Activated CD4-positive, alpha-beta T cell treated with anti-CD3 and anti-CD28 coated beads, Interleukin-2, amount 10 ng/mL, durations not matched to agents 7 days and 5 days (primary cell): ENCODE measurements around the gene MIAT. TPM values are rescaled to one million over a fixed set of nuclear protein-coding genes. Genes with fewer than 3 reads are reported as not detected.

Experiments
- CTCF ChIA-PET: fragments of 350-600 bp; sonication (Branson Sonifier 250); formaldehyde crosslinking; loops from one replicate; lab custom pipeline; 2021; ENCODE audit warnings: antibody characterized with exemption; lab: Charles Lee
- POLR2A ChIA-PET: fragments of 350-600 bp; sonication (Branson Sonifier 250); formaldehyde crosslinking; loops from one replicate; lab custom pipeline; 2021; ENCODE audit warnings: antibody characterized with exemption; lab: Charles Lee
- DNase-seq: peaks from one replicate; pipeline ENCODE4 v3.0.0-alpha.2; 2020
- H3K27ac Mint-ChIP-seq: one replicate; pipeline ENCODE4 v1.8.0; 2021; ENCODE audit warnings: mild to moderate bottlenecking, moderate library complexity, mixed read lengths
- H3K27me3 Mint-ChIP-seq: one replicate; pipeline ENCODE4 v1.8.0; 2021; ENCODE audit warnings: mixed read lengths
- H3K36me3 Mint-ChIP-seq: one replicate; pipeline ENCODE4 v1.8.0; 2021; ENCODE audit warnings: low read depth, mixed read lengths
- H3K4me1 Mint-ChIP-seq: one replicate; pipeline ENCODE4 v1.8.0; 2021; ENCODE audit warnings: mixed read lengths
- H3K4me3 Mint-ChIP-seq: one replicate; pipeline ENCODE4 v1.8.0; 2021; ENCODE audit warnings: mild to moderate bottlenecking, moderate library complexity, mixed read lengths
- H3K9me3 Mint-ChIP-seq: one replicate; pipeline ENCODE4 v1.8.0; 2021; ENCODE audit warnings: mixed read lengths
- total RNA-seq, 2 experiments: library from RNA; stranded (reverse); gene quantifications; one replicate each; pipeline ENCODE4 v1.2.3, GENCODE V29; 2021

Gene MIAT
- total RNA-seq, 2 experiments from 2014 or later = 37.8 to 44.4 TPM

DNA sequence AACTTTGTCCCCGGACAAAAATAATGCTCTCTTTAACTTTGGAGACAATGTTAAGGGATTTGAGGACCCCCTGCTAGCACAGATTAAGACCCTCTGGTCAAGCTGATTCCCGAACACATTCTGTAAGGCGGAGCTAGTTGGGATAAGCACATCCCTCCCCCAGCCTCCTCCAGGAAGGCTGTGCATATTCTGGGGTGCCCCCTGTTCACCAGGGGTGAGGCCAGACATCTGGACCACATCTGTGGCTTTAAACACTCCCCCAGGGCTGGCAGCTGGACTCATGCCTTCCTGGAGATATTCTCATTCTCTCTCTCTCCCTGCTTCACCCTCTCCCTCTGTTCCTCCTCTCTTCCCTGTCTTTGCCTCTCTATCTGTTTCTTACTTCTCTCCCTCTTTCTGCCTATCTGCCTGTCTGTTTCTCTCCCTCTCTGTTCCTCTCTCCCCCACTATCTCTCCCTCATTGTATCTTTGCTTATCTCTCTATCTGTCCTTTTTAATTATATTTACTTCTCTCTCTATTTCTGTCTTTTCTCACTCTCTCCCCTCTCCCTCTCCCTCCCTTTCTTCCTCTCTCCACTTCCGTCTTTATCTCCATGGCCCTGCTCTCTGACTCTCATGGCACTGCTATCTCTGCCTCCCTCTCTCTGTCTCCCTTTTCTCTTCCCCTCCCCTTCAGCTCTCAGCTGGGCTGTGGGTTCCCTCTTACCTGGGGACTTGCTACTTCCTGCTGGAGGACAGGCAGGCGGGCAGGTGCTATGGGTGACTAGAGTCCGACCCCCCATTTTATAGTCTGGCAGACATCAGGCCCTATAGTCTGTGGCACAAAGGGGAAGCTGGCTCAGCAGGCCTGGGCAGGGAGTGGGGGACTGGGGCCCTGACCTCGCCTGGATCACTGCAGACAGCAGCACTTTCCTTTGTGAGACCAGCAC is 39.9 kb upstream of the MIAT start, which contains the start of gene CRYBB1:
TSS of gene CRYBB1 (minus strand) at position 757 of the 929 bp plus-strand sequence. CDS start 1,708 bp downstream, outside the sequence.
- H3K36me3 Mint-ChIP-seq = no peaks in the 10 kb centered on the region
- H3K9me3 Mint-ChIP-seq = no peaks in the 10 kb centered on the region
- peak within 1 kb of the TSS; percentile 54 for H3K27ac Mint-ChIP-seq
- POLR2A ChIA-PET = no interaction called here
- H3K4me1 Mint-ChIP-seq = peaks cover 18% of the 10 kb centered on the region
- CTCF ChIA-PET = no interaction called here
- no peak within 1 kb of the TSS for H3K4me3 Mint-ChIP-seq
- no peak for DNase-seq
- H3K27me3 Mint-ChIP-seq = peaks cover 12% of the 10 kb centered on the region

- Mint-ChIP-seq H3K9me3 (no peaks in the 10 kb centered on the region), H3K36me3 (no peaks in the 10 kb centered on the region), H3K27me3 (peaks cover 11% of the 10 kb centered on the region), H3K4me1 (peaks cover 16% of the 10 kb centered on the region), H3K27ac (no peak overlapping the region), H3K4me3 (no peak overlapping the region)
- ChIA-PET POLR2A (no interaction called here), CTCF (no interaction called here)
- DNase-seq = no peak
Measured at GRCh38 chr22:26618455-26618854, 38.9 kb upstream of the MIAT start.

- Mint-ChIP-seq H3K4me3 (no peak overlapping the region), H3K4me1 (peaks cover 16% of the 10 kb centered on the region), H3K27me3 (peaks cover 3% of the 10 kb centered on the region), H3K27ac (no peak overlapping the region), H3K36me3 (peaks cover 1% of the 10 kb centered on the region), H3K9me3 (peaks cover 4% of the 10 kb centered on the region)
- ChIA-PET CTCF (no interaction called here), POLR2A (no interaction called here)
- DNase-seq = no peak
Measured at GRCh38 chr22:26619510-26619909, 37.9 kb upstream of the MIAT start.

- Mint-ChIP-seq H3K4me3 (no peak overlapping the region), H3K27ac (no peak overlapping the region), H3K4me1 (peaks cover 14% of the 10 kb centered on the region), H3K36me3 (peaks cover 1% of the 10 kb centered on the region), H3K27me3 (peaks cover 3% of the 10 kb centered on the region), H3K9me3 (peaks cover 7% of the 10 kb centered on the region)
- POLR2A ChIA-PET = no interaction called here
- DNase-seq = no peak
- CTCF ChIA-PET = interaction anchor here (0.6 kb wide), 1 partner anchor 1168 kb away, joined by 6 read pairs; no protein-coding TSS in a partner anchor
Measured at GRCh38 chr22:26620197-26620596, 37.2 kb upstream of the MIAT start.

DNA sequence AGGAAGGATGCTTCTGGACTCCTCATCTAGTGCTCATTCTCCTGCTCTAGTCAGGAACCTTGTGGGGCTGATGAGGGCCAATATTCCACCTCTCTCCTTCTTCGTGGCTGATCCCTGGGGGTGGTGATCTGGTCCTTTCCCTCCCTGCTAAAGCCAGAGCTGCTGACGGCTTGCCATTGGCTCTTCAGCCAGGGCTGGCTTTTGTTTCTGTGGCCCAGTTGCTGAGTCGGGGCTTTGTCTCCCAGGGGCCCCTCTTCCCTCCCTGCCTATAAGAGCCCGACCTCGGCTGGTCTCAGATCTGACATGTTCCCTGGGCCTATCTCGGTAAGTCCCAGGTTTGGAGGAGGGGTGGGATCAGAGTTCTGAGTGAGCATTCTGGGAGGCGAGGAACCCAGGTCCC is 35.7 kb upstream of the MIAT start, which contains the start of gene CRYBA4:
TSS of gene CRYBA4 (plus strand) at position 301 of the 400 bp plus-strand sequence. CDS start 634 bp downstream, outside the sequence.
- no peak for DNase-seq
- H3K27me3 Mint-ChIP-seq = peaks cover 3% of the 10 kb centered on the region
- POLR2A ChIA-PET = no interaction called here
- peaks cover 10% of the 10 kb centered on the region for H3K4me1 Mint-ChIP-seq
- no peak within 1 kb of the TSS for H3K4me3 Mint-ChIP-seq
- no peak within 1 kb of the TSS for H3K27ac Mint-ChIP-seq
- H3K9me3 Mint-ChIP-seq = peaks cover 7% of the 10 kb centered on the region
- H3K36me3 Mint-ChIP-seq = peaks cover 1% of the 10 kb centered on the region
- CTCF ChIA-PET = interaction anchor here (0.6 to 1.2 kb wide), 2 partner anchors 43 to 156 kb away, joined by 3 read pairs; no protein-coding TSS in a partner anchor

DNA sequence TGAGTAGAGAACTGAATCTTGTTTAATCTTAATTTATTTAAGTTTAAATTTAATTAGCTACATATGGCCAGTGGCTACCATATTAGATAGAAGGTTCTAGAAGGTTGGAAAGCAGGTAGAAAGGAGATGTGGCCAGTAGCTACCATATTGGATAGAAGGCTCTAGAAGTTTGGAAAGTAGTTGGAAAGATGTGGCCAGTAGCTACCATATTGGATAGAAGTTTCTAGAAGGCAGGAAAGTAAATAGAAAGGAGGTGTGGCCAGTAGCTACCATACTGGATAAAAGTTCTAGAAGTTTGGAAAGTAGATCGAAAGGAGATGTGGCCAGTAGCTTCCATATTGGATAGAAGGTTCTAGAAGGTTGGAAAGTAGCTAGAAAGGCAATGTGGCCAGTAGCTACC is 33.4 kb upstream of the MIAT start:
- peaks cover 9% of the 10 kb centered on the region for H3K4me1 Mint-ChIP-seq
- CTCF ChIA-PET = interaction anchor here (0.5 to 1.8 kb wide), 5 partner anchors 9 to 32 kb away, joined by 3 to 6 read pairs (median 3); no protein-coding TSS in a partner anchor
- H3K36me3 Mint-ChIP-seq = peaks cover 1% of the 10 kb centered on the region
- no peaks in the 10 kb centered on the region for H3K27me3 Mint-ChIP-seq
- H3K4me3 Mint-ChIP-seq = no peak overlapping the region
- H3K9me3 Mint-ChIP-seq = peaks cover 7% of the 10 kb centered on the region
- POLR2A ChIA-PET = no interaction called here
- DNase-seq = no peak
- H3K27ac Mint-ChIP-seq = no peak overlapping the region

DNA sequence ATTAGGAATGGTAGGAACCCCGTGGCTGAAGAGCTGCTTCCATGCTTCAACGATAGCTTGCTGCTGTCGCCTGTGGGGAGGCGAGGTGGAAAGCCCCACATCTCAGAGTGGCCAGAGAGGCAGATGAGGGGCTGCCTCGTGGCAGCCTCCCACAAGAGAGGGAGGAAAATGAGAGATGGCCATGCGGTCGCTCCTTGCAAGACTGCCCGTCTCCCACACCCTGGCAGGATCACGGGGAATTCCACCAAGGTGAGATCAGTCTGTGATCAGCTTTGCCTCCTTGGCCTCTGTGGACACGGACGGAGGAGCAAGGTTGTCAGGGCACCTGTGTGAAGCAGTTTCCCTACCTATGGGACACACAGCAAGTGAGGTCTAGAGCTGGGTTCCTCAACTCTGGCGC is 32.6 kb upstream of the MIAT start:
- Mint-ChIP-seq H3K4me1 (peaks cover 9% of the 10 kb centered on the region), H3K27me3 (no peaks in the 10 kb centered on the region)
- POLR2A ChIA-PET = no interaction called here

GRCh38 chr22:26629988-26630761 is 27.2 kb upstream of the MIAT start:
- ChIA-PET POLR2A (no interaction called here), CTCF (interaction anchor here (1.3 kb wide), 1 partner anchor 14 kb away, joined by 4 read pairs; no protein-coding TSS in a partner anchor)
- Mint-ChIP-seq H3K27ac (no peak overlapping the region), H3K36me3 (no peaks in the 10 kb centered on the region), H3K27me3 (peaks cover 5% of the 10 kb centered on the region), H3K4me3 (no peak overlapping the region), H3K4me1 (peaks cover 15% of the 10 kb centered on the region), H3K9me3 (no peaks in the 10 kb centered on the region)
- DNase-seq = no peak

More for the DNA sequence above, 32.6 kb upstream of the MIAT start:
- Mint-ChIP-seq H3K36me3 (peaks cover 1% of the 10 kb centered on the region), H3K27ac (no peak overlapping the region), H3K9me3 (peaks cover 7% of the 10 kb centered on the region), H3K4me3 (no peak overlapping the region)
- CTCF ChIA-PET = interaction anchor here (0.5 to 1.8 kb wide), 5 partner anchors 9 to 150 kb away, joined by 3 to 6 read pairs (median 3); no protein-coding TSS in a partner anchor
- DNase-seq = no peak

GRCh38 chr22:26631282-26631681 is 26.1 kb upstream of the MIAT start:
- ChIA-PET CTCF (interaction anchor here (0.5 to 1.3 kb wide), 4 partner anchors 11 to 47 kb away, joined by 4 to 6 read pairs (median 4); no protein-coding TSS in a partner anchor), POLR2A (no interaction called here)
- peaks cover 15% of the 10 kb centered on the region for H3K4me1 Mint-ChIP-seq
- DNase-seq = no peak
- no peaks in the 10 kb centered on the region for H3K9me3 Mint-ChIP-seq
- no peaks in the 10 kb centered on the region for H3K36me3 Mint-ChIP-seq
- H3K27ac Mint-ChIP-seq = no peak overlapping the region
- peaks cover 6% of the 10 kb centered on the region for H3K27me3 Mint-ChIP-seq
- H3K4me3 Mint-ChIP-seq = no peak overlapping the region

GRCh38 chr22:26632422-26633155 is 24.8 kb upstream of the MIAT start:
- Mint-ChIP-seq H3K4me3 (no peak overlapping the region), H3K4me1 (peaks cover 15% of the 10 kb centered on the region), H3K27me3 (peaks cover 6% of the 10 kb centered on the region), H3K36me3 (no peaks in the 10 kb centered on the region), H3K9me3 (no peaks in the 10 kb centered on the region), H3K27ac (no peak overlapping the region)
- ChIA-PET POLR2A (no interaction called here), CTCF (interaction anchor here (0.6 to 1.5 kb wide), 4 partner anchors 9 to 1166 kb away, joined by 3 to 6 read pairs (median 4); no protein-coding TSS in a partner anchor)
- no peak for DNase-seq

- ChIA-PET POLR2A (no interaction called here), CTCF (interaction anchor here (1.5 kb wide), 1 partner anchor 10 kb away, joined by 6 read pairs; no protein-coding TSS in a partner anchor)
- Mint-ChIP-seq H3K9me3 (no peaks in the 10 kb centered on the region), H3K36me3 (no peaks in the 10 kb centered on the region), H3K27ac (no peak overlapping the region), H3K4me1 (peaks cover 9% of the 10 kb centered on the region), H3K4me3 (no peak overlapping the region), H3K27me3 (peaks cover 6% of the 10 kb centered on the region)
- no peak for DNase-seq
Measured at GRCh38 chr22:26634189-26634588, 23.2 kb upstream of the MIAT start.

DNA sequence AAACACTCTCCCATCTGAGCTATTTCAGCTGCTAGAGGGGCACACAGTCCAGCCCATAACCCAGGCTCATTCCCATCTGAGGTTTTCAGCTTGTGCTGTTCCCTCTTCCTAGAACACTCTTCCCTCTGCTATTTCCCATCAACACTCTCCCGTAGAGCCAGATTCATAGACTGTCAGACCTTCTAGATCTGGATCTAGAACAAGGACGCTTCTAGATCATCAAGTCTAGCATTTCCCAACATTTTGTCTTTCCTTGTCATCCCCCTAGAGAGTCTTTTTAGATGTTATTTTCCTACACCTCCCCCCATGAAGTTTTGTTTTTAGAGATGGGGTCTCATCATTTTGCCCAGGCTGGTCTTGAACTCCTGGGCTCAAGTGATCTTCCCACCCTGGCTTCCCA is 22.3 kb upstream of the MIAT start:
- peaks cover 12% of the 10 kb centered on the region for H3K4me1 Mint-ChIP-seq
- H3K27ac Mint-ChIP-seq = no peak overlapping the region
- CTCF ChIA-PET = interaction anchor here (0.6 kb wide), 2 partner anchors 69 to 143 kb away, joined by 3 to 4 read pairs; no protein-coding TSS in a partner anchor
- H3K4me3 Mint-ChIP-seq = no peak overlapping the region
- peaks cover 6% of the 10 kb centered on the region for H3K27me3 Mint-ChIP-seq
- no peaks in the 10 kb centered on the region for H3K9me3 Mint-ChIP-seq
- H3K36me3 Mint-ChIP-seq = no peaks in the 10 kb centered on the region
- DNase-seq = no peak
- POLR2A ChIA-PET = no interaction called here
